Common myeloid progenitor, CD34-positive (primary cell): ENCODE data around the gene RPN2.

Source experiments
- CTCF ChIA-PET: fragments of 350-600 bp; sonication (Branson Sonifier 250); formaldehyde crosslinking; loops from one replicate; lab custom pipeline; 2021; ENCODE audit warnings: antibody characterized with exemption; lab: Charles Lee
- POLR2A ChIA-PET: fragments of 350-600 bp; sonication (Branson Sonifier 250); formaldehyde crosslinking; loops from one replicate; lab custom pipeline; 2021; ENCODE audit warnings: antibody characterized with exemption; lab: Charles Lee
- DNase-seq, 3 donors: peaks; one replicate each; pipeline versions ENCODE4 v3.0.0 to v3.0.0-alpha.2; 2013
- H3K27ac ChIP-seq, 2 experiments: 1 replicate in 1 of 2; 2 replicates in 1 of 2; pipeline ENCODE4 v1.7.0; 2013; ENCODE audit warnings: inconsistent platforms in 2 of 2, low read length in 2 of 2, mild to moderate bottlenecking in 2 of 2, low read depth in 1 of 2, moderate library complexity in 1 of 2; ENCODE audit not compliant: severe bottlenecking in 2 of 2, insufficient read depth in 1 of 2, poor library complexity in 1 of 2
- H3K27me3 ChIP-seq, 5 experiments: replicated peaks in 2 of 5; 1 replicate in 3 of 5; 2 replicates in 2 of 5; pipeline versions ENCODE4 v1.6.1 to v1.7.0; 2013; ENCODE audit warnings: low read length in 4 of 5, mild to moderate bottlenecking in 2 of 5, moderate library complexity in 2 of 5, inconsistent platforms in 1 of 5; ENCODE audit not compliant: insufficient read depth in 5 of 5, control insufficient read depth in 4 of 5
- H3K36me3 ChIP-seq, 4 experiments: 1 replicate in 2 of 4; 2 replicates in 2 of 4; pipeline versions ENCODE4 v1.6.1 to v1.7.0; 2013; ENCODE audit warnings: low read length in 3 of 4, control low read depth in 1 of 4, mild to moderate bottlenecking in 1 of 4; ENCODE audit not compliant: control insufficient read depth in 4 of 4, insufficient read depth in 4 of 4
- H3K4me1 ChIP-seq, 4 experiments: 1 replicate in 3 of 4; 2 replicates in 1 of 4; pipeline versions ENCODE4 v1.6.1 to v1.7.1; 2013; ENCODE audit warnings: low read length in 3 of 4, mild to moderate bottlenecking in 3 of 4, control low read depth in 1 of 4, inconsistent platforms in 1 of 4, moderate library complexity in 1 of 4; ENCODE audit not compliant: control insufficient read depth in 4 of 4, insufficient read depth in 4 of 4; ENCODE audit errors: control extremely low read depth in 1 of 4
- H3K4me3 ChIP-seq, 7 experiments: 1 replicate in 4 of 7; 2 replicates in 3 of 7; pipeline versions ENCODE4 v1.5.1 to v1.7.0; 2013; ENCODE audit warnings: mild to moderate bottlenecking in 7 of 7, low read length in 6 of 7, moderate library complexity in 6 of 7, inconsistent platforms in 2 of 7, low read depth in 2 of 7, control low read depth in 1 of 7; ENCODE audit not compliant: insufficient read depth in 4 of 7, control insufficient read depth in 1 of 7; ENCODE audit errors: extremely low read depth in 1 of 7
- H3K9me3 ChIP-seq, 5 experiments: 1 replicate in 4 of 5; 2 replicates in 1 of 5; pipeline versions ENCODE4 v1.6.1 to v1.7.1; 2013; ENCODE audit warnings: low read length in 4 of 5, mild to moderate bottlenecking in 2 of 5, inconsistent platforms in 1 of 5, low read depth in 1 of 5, moderate library complexity in 1 of 5; ENCODE audit not compliant: control insufficient read depth in 4 of 5, insufficient read depth in 2 of 5; ENCODE audit errors: control extremely low read depth in 1 of 5
- WGBS: methylation state at CpG from one replicate; pipeline ENCODE4 v1.1.5; 2013; ENCODE audit not compliant: insufficient coverage; 5-methylcytosine and 5-hydroxymethylcytosine counted together

RPN2 gene

DNA sequence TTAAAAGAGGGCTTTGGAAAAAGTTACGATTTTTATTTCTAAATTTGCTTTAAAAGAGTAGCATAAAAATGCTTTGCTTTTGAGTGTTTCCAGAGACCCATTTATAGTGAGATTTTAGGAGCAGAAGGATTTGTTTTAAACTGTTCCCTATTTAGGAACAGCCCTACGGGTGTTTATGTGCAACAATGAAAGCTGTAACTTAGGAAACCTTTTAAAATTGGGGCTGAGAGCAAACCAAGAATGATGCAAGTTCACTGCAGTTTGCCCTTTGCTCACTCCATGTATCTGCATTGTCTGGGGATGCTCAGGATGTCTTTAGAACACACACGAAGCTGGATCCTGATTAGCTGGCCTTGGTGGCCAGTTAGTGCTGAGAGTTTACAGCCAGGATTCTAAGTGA, 41.6 kb downstream of the RPN2 start:
- no peak for DNase-seq
- WGBS, result 100% methylated on average over 2 of the region's 3 CpGs
- Histone ChIP-seq H3K4me3 (no peak overlapping the region), H3K9me3 (no peaks in the 10 kb centered on the region), H3K36me3 (peaks cover 12 to 78% (median 53%) of the 10 kb centered on the region in 4 experiments), H3K27ac (no peak overlapping the region), H3K27me3 (no peaks in the 10 kb centered on the region), H3K4me1 (no peaks in the 10 kb centered on the region)
- CTCF ChIA-PET, result interaction anchor here (0.9 to 1.3 kb wide), 2 partner anchors 20 to 25 kb away, joined by 3 to 5 read pairs; no protein-coding TSS in a partner anchor
- POLR2A ChIA-PET, result interaction anchor here (0.6 kb wide), 1 partner anchor 306 kb away, joined by 10 read pairs; no protein-coding TSS in a partner anchor

DNA sequence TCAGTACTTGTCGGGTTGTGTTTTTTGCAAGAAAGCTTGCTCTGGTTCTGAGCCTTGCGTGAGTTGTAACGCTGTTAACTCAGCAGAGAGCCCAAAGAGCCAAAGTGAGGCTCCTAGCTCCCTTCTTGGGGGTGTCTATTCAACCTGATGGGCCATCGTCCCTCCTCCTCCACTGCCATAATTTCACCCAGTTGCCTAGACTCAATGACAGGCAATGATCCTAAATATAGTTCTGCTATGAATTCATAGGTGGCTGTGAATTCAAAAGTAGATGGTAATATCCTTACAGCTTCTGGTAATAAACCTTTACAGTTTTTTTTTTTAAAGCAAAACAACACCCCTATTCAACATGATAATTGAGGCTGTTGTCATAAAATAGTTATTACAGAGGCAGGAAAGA, 43.0 kb downstream of the RPN2 start:
- no peak overlapping the region for H3K4me3 ChIP-seq
- CTCF ChIA-PET, result no interaction called here
- 93% methylated on average over 3 of the region's 4 CpGs for WGBS
- H3K27ac ChIP-seq, result no peak overlapping the region
- peaks cover 17 to 84% (median 58%) of the 10 kb centered on the region in 4 experiments for H3K36me3 ChIP-seq
- POLR2A ChIA-PET, result no interaction called here
- no peaks in the 10 kb centered on the region for H3K27me3 ChIP-seq
- H3K4me1 ChIP-seq, result no peaks in the 10 kb centered on the region
- no peak for DNase-seq
- H3K9me3 ChIP-seq, result no peaks in the 10 kb centered on the region

DNA sequence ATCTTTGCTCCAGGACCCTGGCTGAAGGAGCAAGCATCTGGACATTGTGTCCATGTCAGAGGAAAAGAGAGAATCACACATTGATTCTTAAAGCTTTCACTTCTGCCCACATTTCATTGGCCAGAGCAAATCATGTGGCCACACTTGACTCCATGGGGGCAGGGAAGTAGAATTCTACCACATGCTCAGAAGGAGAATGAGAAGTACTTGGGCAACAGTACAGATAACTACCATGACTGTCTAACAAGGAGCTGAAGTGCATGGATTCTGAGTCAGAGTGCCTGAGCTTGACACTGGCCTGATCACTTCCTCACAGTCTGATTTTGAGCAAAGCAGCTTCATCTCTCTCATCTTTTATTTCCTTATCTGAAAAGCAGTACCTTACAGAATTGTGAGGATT, 43.9 kb downstream of the RPN2 start:
- no peaks in the 10 kb centered on the region for H3K4me1 ChIP-seq

DNA sequence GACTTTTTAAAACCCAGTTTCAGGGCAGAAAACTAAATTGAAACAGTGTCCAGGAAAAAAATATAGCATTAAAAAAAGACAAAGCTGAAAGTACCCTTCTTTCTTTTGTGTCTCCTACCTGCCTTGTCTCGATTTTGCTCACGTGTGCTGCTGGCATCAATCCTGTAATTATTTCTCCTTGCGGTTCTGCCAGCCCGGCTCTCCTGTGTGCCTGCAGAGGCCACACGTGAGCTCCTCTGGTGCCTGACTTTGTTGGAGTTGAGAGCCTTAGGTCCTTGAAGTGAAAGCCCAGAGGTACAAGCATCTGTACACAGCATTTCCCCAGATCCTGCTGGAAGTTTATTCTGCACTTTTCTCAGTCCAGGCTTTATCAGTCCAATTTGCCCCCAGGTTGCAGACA, 46.0 kb downstream of the RPN2 start:
- no peak overlapping the region for H3K4me3 ChIP-seq
- peaks cover 31 to 92% (median 69%) of the 10 kb centered on the region in 4 experiments for H3K36me3 ChIP-seq
- WGBS, result 98% methylated on average over 5 of the region's 5 CpGs
- no peak for DNase-seq
- H3K4me1 ChIP-seq, result no peaks in the 10 kb centered on the region
- ChIA-PET CTCF (interaction anchor here (1.0 to 1.7 kb wide), 3 partner anchors 10 to 30 kb away, joined by 3 to 8 read pairs (median 3); no protein-coding TSS in a partner anchor), POLR2A (interaction anchor here (0.6 kb wide), 1 partner anchor 217 kb away, joined by 3 read pairs; no protein-coding TSS in a partner anchor)
- no peaks in the 10 kb centered on the region for H3K27me3 ChIP-seq
- no peak overlapping the region for H3K27ac ChIP-seq
- no peaks in the 10 kb centered on the region for H3K9me3 ChIP-seq

More for the DNA sequence above, 43.9 kb downstream of the RPN2 start:
- Histone ChIP-seq H3K9me3 (no peaks in the 10 kb centered on the region), H3K4me3 (no peak overlapping the region), H3K27me3 (no peaks in the 10 kb centered on the region), H3K36me3 (peaks cover 21 to 88% (median 64%) of the 10 kb centered on the region in 4 experiments), H3K27ac (peak overlapping the region in 1 of 2 experiments; percentile 2)
- ChIA-PET POLR2A (interaction anchor here (0.5 kb wide), 1 partner anchor 632 kb away, joined by 4 read pairs; no protein-coding TSS in a partner anchor), CTCF (interaction anchor here (1.2 to 1.5 kb wide), 3 partner anchors 21 to 46 kb away, joined by 3 read pairs; no protein-coding TSS in a partner anchor)
- peak; percentile 31 to 78 (median 72) for DNase-seq

DNA sequence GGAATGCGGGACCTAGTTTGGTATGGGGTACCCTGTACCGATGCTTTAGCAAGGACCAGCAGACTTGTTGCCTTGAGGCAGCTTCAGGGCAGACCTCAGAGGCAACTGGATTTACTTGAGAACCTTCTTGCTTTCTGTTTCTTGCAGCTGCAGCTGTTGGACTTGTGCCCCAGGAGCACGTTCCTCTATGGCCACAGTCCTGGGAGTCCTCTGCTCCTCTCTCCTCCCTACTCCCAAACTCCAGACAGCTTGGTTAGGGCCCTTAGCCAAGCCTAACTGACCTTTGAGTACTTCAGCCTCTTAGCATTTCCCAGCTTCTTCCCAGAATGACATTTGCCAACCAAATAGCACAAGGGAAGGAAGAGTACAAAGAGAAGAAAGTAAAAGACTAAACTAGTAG, 47.8 kb downstream of the RPN2 start:
- WGBS, result 100% methylated on average over 3 of the region's 3 CpGs
- ChIA-PET CTCF (no interaction called here), POLR2A (no interaction called here)
- Histone ChIP-seq H3K9me3 (no peaks in the 10 kb centered on the region), H3K36me3 (peaks cover 40 to 97% (median 78%) of the 10 kb centered on the region in 4 experiments), H3K27me3 (no peaks in the 10 kb centered on the region), H3K4me1 (no peaks in the 10 kb centered on the region), H3K27ac (no peak overlapping the region), H3K4me3 (no peak overlapping the region)
- DNase-seq, result no peak

DNA sequence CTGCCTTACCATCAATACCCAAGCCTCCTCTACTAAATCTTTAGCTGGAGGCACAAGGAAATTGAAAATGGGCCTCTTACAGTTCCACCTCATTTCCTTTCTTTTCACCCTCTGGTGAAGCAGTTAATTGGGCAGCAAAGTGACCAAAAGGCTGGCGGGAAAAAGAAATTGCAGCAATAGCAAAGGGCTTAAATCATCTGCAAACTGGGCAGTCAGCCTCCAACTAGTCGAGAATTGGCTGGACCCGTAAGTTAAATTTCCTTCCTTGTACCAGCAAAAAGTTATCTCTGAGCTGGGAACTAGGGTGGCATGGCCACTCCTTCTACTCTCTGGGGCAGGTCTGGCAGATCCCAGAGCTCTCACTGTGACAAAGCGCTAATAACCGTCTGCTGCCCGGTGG, 49.0 kb downstream of the RPN2 start:
- CTCF ChIA-PET, result no interaction called here

DNA sequence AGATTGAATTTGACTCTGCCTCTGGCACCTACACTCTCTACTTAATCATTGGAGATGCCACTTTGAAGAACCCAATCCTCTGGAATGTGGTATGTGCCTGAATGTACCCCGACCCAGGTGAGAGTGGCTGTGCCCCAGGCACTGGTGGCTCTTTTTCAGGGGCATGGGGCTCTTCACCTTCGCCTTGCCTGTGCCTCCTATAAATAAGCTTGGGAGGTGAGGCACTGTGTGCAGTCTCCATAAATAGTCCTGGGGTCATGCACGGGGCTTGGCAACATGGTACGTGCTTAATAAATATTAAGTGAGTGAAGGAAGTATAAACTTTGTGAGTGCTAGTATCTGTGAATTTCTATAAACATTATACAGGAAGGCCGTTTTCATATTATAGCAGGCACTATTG, 49.5 kb downstream of the RPN2 start:
- no peaks in the 10 kb centered on the region for H3K9me3 ChIP-seq
- no peaks in the 10 kb centered on the region for H3K4me1 ChIP-seq
- ChIA-PET POLR2A (no interaction called here), CTCF (interaction anchor here (1.3 kb wide), 1 partner anchor 307 kb away, joined by 3 read pairs; no protein-coding TSS in a partner anchor)
- H3K27ac ChIP-seq, result no peak overlapping the region
- 96% methylated on average over 3 of the region's 5 CpGs for WGBS
- H3K4me3 ChIP-seq, result no peak overlapping the region
- no peak for DNase-seq
- no peaks in the 10 kb centered on the region for H3K27me3 ChIP-seq
- peaks cover 43 to 99% (median 83%) of the 10 kb centered on the region in 4 experiments for H3K36me3 ChIP-seq

More for the DNA sequence above, 49.0 kb downstream of the RPN2 start:
- POLR2A ChIA-PET, result no interaction called here
- no peaks in the 10 kb centered on the region for H3K4me1 ChIP-seq
- no peaks in the 10 kb centered on the region for H3K9me3 ChIP-seq
- 100% methylated on average over 6 of the region's 6 CpGs for WGBS
- H3K27ac ChIP-seq, result no peak overlapping the region
- peaks cover 43 to 100% (median 83%) of the 10 kb centered on the region in 4 experiments for H3K36me3 ChIP-seq
- no peak overlapping the region for H3K4me3 ChIP-seq
- DNase-seq, result no peak
- H3K27me3 ChIP-seq, result no peaks in the 10 kb centered on the region
